Natural killer cell (primary cell): ENCODE measurements around the gene KIRREL1. TPM values are rescaled to one million over a fixed set of nuclear protein-coding genes. Genes with fewer than 3 reads are reported as not detected.

ENCODE experiments used
- ATAC-seq, 3 donors: fragments of 150-1000 bp in 2 of 3; fragments of 200-7000 bp in 1 of 3; cut with Tn5 transposase; 1 replicate in 1 of 3; 2 replicates in 2 of 3; pipeline ENCODE4 v1.10.0; 2021; ENCODE audit warnings: mild to moderate bottlenecking in 2 of 3, moderate library complexity in 2 of 3
- DNase-seq, 2 donors: peaks; one replicate each; pipeline versions ENCODE4 v3.0.0 to v3.0.0-alpha.2; 2013 to 2021; ENCODE audit warnings: mixed read lengths in 1 of 2
- H3K27ac ChIP-seq: one replicate; pipeline ENCODE4 v1.5.1; 2013; ENCODE audit warnings: mild to moderate bottlenecking, low read length
- H3K27me3 ChIP-seq: one replicate; pipeline ENCODE4 v1.6.1; 2013; ENCODE audit warnings: low read length; ENCODE audit not compliant: control insufficient read depth, insufficient read depth
- H3K36me3 ChIP-seq: one replicate; pipeline ENCODE4 v1.6.1; 2013; ENCODE audit warnings: low read length; ENCODE audit not compliant: control insufficient read depth, insufficient read depth
- H3K4me1 ChIP-seq: one replicate; pipeline ENCODE4 v1.6.1; 2013; ENCODE audit warnings: low read length; ENCODE audit not compliant: control insufficient read depth, insufficient read depth
- H3K4me3 ChIP-seq: one replicate; pipeline ENCODE4 v1.5.1; 2013; ENCODE audit warnings: low read length
- H3K9me3 ChIP-seq: one replicate; pipeline ENCODE4 v1.6.1; 2013; ENCODE audit warnings: low read length; ENCODE audit not compliant: control insufficient read depth, insufficient read depth
- H3K27ac Mint-ChIP-seq, 2 donors: one replicate each; pipeline ENCODE4 v1.8.0; 2022; ENCODE audit warnings: mild to moderate bottlenecking in 2 of 2, mixed read lengths in 2 of 2, moderate library complexity in 1 of 2
- H3K27me3 Mint-ChIP-seq, 2 donors: one replicate each; pipeline ENCODE4 v1.8.0; 2022; ENCODE audit warnings: low read depth in 2 of 2, mixed read lengths in 2 of 2
- H3K36me3 Mint-ChIP-seq: one replicate; pipeline ENCODE4 v1.8.0; 2022; ENCODE audit warnings: mixed read lengths
- H3K4me1 Mint-ChIP-seq, 2 donors: one replicate each; pipeline ENCODE4 v1.8.0; 2022; ENCODE audit warnings: mixed read lengths in 2 of 2
- H3K4me3 Mint-ChIP-seq: one replicate; pipeline ENCODE4 v1.8.0; 2022; ENCODE audit warnings: mild to moderate bottlenecking, moderate library complexity, mixed read lengths
- H3K9me3 Mint-ChIP-seq, 2 donors: one replicate each; pipeline ENCODE4 v1.8.0; 2022; ENCODE audit warnings: mixed read lengths in 2 of 2
- CTCF ChIP-seq: fragments of 200-600 bp; IDR thresholded peaks from one replicate; pipeline ENCODE4 v1.8.0; 2022; ENCODE audit warnings: antibody characterized with exemption
- WGBS: methylation state at CpG from one replicate; pipeline ENCODE4 v1.1.7; 2013; ENCODE audit warnings: missing lambda C conversion rate; ENCODE audit not compliant: insufficient coverage; 5-methylcytosine and 5-hydroxymethylcytosine counted together
- intact Hi-C: fragments of 100-400 bp; cut with micrococcal nuclease; formaldehyde crosslinking; loops from one replicate; pipeline ENCODE4 v1.14.2; 2022
- total RNA-seq, 4 donors: library from RNA; stranded (reverse); fragments of 120-200 nt in 1 of 4; gene quantifications; one replicate each; pipeline versions ENCODE4 v1.2.3 to v1.2.4, GENCODE V29; 2013 to 2022

The KIRREL1 gene
- total RNA-seq, 3 donors from 2014 or later (not counting 1 experiment from before 2014, with no cell fraction given), result not detected

DNA sequence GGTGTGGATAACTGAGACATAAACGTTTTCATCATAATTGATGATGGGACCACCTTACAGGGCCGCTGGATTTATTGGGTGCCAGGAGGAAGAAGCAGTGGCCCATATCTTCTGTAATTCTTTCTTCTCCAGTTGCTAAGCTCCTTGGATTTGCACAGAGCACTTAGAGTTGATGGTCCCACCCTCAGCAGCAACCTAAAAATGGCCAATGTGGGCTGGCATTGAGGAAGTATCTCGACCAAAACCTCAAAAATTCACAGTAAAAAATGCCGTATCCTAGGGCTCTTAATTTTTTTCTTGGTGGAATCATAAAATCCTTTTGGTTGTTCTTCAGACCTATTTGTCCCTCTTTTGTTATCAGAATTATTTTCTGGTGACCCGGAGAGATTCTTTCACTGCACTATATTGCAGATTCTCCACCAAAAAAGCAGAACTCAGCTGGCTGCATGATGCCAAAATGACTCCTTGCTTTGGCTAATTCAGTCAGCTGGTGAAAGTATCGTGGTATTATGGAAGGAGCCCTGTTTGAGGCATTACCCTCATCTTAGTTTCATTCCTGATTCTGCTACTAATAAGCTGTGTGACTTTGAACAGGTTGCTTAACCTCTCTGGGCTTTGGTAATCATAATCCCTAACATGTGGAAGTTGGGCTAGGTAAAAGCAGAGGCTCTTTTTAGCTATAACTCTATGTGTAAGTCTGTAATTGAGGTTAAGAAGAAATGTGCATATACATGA is 27.6 kb downstream of the KIRREL1 start:
- no peak for ATAC-seq

DNA sequence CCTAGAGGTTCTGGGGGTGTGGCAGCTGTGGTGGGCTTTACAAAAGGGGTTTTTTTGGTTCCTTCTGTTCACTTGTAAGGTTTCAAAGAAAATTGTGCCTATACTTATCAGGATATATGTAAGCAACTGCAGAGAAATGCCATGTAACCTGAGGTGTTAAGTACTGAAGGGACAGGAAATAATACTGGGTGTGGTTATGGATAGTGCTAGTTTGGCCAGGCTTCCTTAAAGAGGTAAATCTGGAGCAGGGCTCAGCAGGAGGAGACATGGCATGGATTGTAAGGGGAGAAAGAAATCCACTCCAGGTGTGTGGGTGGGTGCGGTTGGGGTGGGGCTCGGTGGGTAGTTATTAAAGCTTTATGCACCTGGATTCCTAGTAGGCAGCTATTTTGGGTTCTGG is 28.3 kb downstream of the KIRREL1 start:
- Histone ChIP-seq H3K27ac (no peak overlapping the region), H3K36me3 (no peaks in the 10 kb centered on the region), H3K4me1 (no peaks in the 10 kb centered on the region), H3K4me3 (no peak overlapping the region), H3K27me3 (no peaks in the 10 kb centered on the region), H3K9me3 (no peaks in the 10 kb centered on the region)
- DNase-seq (no peak), ATAC-seq (no peak)
- Mint-ChIP-seq H3K27me3 (peaks cover 9 to 16% of the 10 kb centered on the region in 2 donors), H3K27ac (no peak overlapping the region), H3K36me3 (no peaks in the 10 kb centered on the region), H3K9me3 (no peaks in the 10 kb centered on the region), H3K4me3 (no peak overlapping the region), H3K4me1 (no peaks in the 10 kb centered on the region)
- no peak for TF ChIP-seq CTCF
- intact Hi-C loops, result no loop called here
- 100% methylated on average over 2 of the region's 2 CpGs for WGBS

More for the DNA sequence above, 27.6 kb downstream of the KIRREL1 start:
- no peak overlapping the region for H3K27ac ChIP-seq
- peaks cover 9 to 16% of the 10 kb centered on the region in 2 donors for H3K27me3 Mint-ChIP-seq
- H3K36me3 Mint-ChIP-seq, result no peaks in the 10 kb centered on the region
- intact Hi-C loops, result no loop called here
- no peak overlapping the region for H3K27ac Mint-ChIP-seq
- no peak for DNase-seq
- H3K27me3 ChIP-seq, result no peaks in the 10 kb centered on the region
- TF ChIP-seq CTCF, result no peak
- no peaks in the 10 kb centered on the region for H3K9me3 Mint-ChIP-seq
- no peaks in the 10 kb centered on the region for H3K9me3 ChIP-seq
- no peaks in the 10 kb centered on the region for H3K4me1 ChIP-seq
- H3K4me3 ChIP-seq, result no peak overlapping the region
- no peaks in the 10 kb centered on the region for H3K4me1 Mint-ChIP-seq
- H3K36me3 ChIP-seq, result no peaks in the 10 kb centered on the region
- 33% methylated on average over 6 of the region's 6 CpGs for WGBS
- no peak overlapping the region for H3K4me3 Mint-ChIP-seq

DNA sequence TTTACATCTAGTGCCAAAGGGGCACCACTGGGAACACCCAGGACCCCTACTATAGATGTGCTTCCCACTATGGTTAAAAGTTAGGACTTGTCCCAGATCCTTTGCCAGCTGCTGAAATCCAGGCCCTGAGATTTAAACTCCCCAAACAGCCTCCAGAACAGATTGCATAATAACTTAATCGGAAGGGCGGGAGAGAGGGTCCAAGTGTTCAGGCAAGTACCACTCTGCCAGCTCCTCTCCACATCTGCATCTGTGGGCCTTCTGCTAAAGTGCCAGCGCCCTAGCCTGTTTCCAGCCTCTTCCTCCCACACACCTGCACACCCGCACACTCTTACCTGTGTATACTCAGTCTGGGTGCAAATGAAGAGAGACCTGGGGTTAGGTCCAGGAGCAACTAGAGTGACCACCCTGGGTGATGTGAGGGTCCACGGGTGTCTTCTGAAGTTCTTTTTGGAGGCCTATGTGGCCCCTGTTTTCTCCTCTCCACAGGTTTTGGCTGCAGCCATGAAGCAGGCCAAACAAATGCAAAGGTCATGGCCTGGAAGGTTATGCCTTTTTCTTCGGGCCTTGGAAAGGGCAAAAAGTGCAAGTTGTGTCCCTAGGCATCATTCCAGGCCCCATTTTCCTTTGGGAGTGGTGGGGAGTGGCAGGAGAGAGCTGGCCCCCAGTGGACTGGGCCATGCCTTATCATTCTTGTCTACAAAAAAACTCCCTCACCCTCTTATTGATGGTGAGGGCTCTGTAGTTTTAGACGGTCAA is 29.3 kb downstream of the KIRREL1 start:
- no peaks in the 10 kb centered on the region for H3K36me3 Mint-ChIP-seq
- intact Hi-C loops, result no loop called here
- H3K4me1 Mint-ChIP-seq, result no peaks in the 10 kb centered on the region
- DNase-seq, result no peak
- Histone ChIP-seq H3K4me3 (no peak overlapping the region), H3K4me1 (no peaks in the 10 kb centered on the region), H3K36me3 (no peaks in the 10 kb centered on the region), H3K27ac (no peak overlapping the region), H3K27me3 (no peaks in the 10 kb centered on the region), H3K9me3 (no peaks in the 10 kb centered on the region)
- H3K9me3 Mint-ChIP-seq, result no peaks in the 10 kb centered on the region
- H3K27ac Mint-ChIP-seq, result no peak overlapping the region
- no peak overlapping the region for H3K4me3 Mint-ChIP-seq
- ATAC-seq, result no peak
- 70% methylated on average over 7 of the region's 7 CpGs for WGBS
- TF ChIP-seq CTCF, result no peak
- peaks cover 9 to 12% of the 10 kb centered on the region in 2 donors for H3K27me3 Mint-ChIP-seq
